Measurements from ENCODE around the gene GIPC3.

- TF ChIP-seq POLR2AphosphoS5 (IDR thresholded peaks at IDR 0.05) (no peak), CTCF (IDR thresholded peaks at IDR 0.05) (no peak)
Measured at GRCh38 chr19:3609779-3610719, 24.8 kb downstream of the GIPC3 start.
